DND-41 (cell line): ENCODE results near the gene RNF112.

ENCODE experiments used
- ATAC-seq: fragments of 200-7000 bp; cut with Tn5 transposase; 3 replicates; pipeline ENCODE4 v1.9.1; 2021; ENCODE audit warnings: low read depth; ENCODE audit not compliant: insufficient read depth
- DNase-seq: peaks from one replicate; pipeline ENCODE4 v3.0.0-alpha.2; 2020
- H2AFZ ChIP-seq: 2 replicates; pipeline ENCODE4 v1.6.0; 2012; ENCODE audit warnings: low read depth, low read length
- H3K27ac ChIP-seq: 2 replicates; pipeline ENCODE4 v1.5.1; 2012; ENCODE audit warnings: low read length, inconsistent platforms
- H3K27me3 ChIP-seq: fragments of 200-600 bp; sonication (generic); 2 replicates; pipeline ENCODE4 v1.6.0; 2012; ENCODE audit warnings: low read length, mild to moderate bottlenecking, inconsistent platforms; ENCODE audit not compliant: insufficient read depth, poor library complexity
- H3K36me3 ChIP-seq: 2 replicates; pipeline ENCODE4 v1.5.1; 2012; ENCODE audit warnings: low read length, inconsistent platforms; ENCODE audit not compliant: insufficient read depth
- H3K4me1 ChIP-seq: 2 replicates; pipeline ENCODE4 v1.5.1; 2012; ENCODE audit warnings: mild to moderate bottlenecking, low read length; ENCODE audit not compliant: insufficient read depth
- H3K4me2 ChIP-seq: 2 replicates; pipeline ENCODE4 v1.6.0; 2012; ENCODE audit warnings: mild to moderate bottlenecking, moderate library complexity, low read length, inconsistent platforms; ENCODE audit not compliant: insufficient read depth
- H3K4me3 ChIP-seq, 2 experiments: fragments of 200-600 bp in 1 of 2; shearing (Covaris generic) in 1 of 2; 2 replicates each; pipeline ENCODE4 v1.5.1; 2012 to 2016; ENCODE audit warnings: inconsistent platforms in 2 of 2, low read length in 2 of 2, mild to moderate bottlenecking in 2 of 2, low read depth in 1 of 2, moderate library complexity in 1 of 2
- H3K79me2 ChIP-seq: 2 replicates; pipeline ENCODE4 v1.6.0; 2012; ENCODE audit warnings: low read length, inconsistent platforms; ENCODE audit not compliant: insufficient read depth
- H3K9ac ChIP-seq: 2 replicates; pipeline ENCODE4 v1.6.0; 2012; ENCODE audit warnings: low read depth, mild to moderate bottlenecking, inconsistent platforms, low read length, moderate library complexity
- H3K9me3 ChIP-seq: 2 replicates; pipeline ENCODE4 v1.5.1; 2012; ENCODE audit warnings: low read length, moderate library complexity, mild to moderate bottlenecking, inconsistent platforms; ENCODE audit not compliant: insufficient read depth, severe bottlenecking
- H4K20me1 ChIP-seq: 2 replicates; pipeline ENCODE4 v1.6.0; 2012; ENCODE audit warnings: low read length; ENCODE audit not compliant: insufficient read depth
- EZH2 ChIP-seq: IDR thresholded peaks from 3 replicates; pipeline ENCODE4 v1.6.1; 2012; ENCODE audit warnings: borderline replicate concordance, low read depth, mild to moderate bottlenecking, moderate library complexity, low read length, inconsistent platforms; ENCODE audit not compliant: severe bottlenecking
- TF ChIP-seq, protein P1 (sequence below): IDR thresholded peaks from 2 replicates; pipeline ENCODE4 v1.5.1; 2012; ENCODE audit warnings: borderline replicate concordance, low read length, moderate library complexity, mild to moderate bottlenecking; ENCODE audit not compliant: poor library complexity, severe bottlenecking; ENCODE audit errors: extremely low read depth

RNF112 gene

DNA sequence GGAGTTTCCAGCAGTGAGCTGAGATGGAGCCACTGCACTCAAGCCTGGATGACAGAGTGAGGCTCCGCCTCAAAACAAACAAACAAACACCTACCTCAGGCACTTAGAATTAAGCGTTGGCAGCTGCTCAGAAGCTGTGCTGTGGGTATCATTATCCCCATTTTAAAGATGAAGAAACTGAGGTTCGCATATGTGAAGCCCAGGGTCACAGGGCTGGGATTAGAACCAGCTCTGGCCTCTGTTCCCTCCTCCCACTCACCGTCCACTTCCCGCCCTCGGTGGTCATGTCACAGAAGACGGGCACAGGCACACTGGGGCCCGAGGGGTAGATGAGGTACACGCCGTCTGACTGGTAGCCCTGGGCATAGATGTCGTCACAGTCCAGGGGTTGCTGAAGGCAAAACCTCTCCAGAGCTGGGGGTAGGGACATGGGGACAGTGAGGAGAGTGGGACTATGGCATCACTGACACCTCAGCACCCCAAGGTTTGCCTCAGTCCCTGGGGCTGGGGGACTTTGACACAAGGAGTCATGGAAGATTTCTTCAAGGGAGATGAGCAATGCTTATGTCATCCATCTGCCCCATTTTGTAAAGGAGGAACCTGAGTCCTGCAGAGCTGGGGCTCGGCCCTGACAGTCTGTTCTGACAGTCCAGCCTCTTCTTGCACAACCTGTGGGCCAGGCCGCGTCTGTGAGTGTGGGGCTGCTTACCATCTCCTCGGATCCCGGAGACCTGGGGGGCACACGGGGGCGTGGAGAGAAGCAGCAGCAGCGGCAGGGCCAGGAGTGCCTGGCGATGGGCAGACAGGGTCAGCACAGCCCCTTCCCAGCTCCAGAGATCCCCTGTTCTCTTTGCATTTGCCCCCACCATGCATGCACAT is 24.7 kb upstream of the RNF112 start:
- no peaks in the 10 kb centered on the region for H3K79me2 ChIP-seq
- H3K9me3 ChIP-seq, result no peaks in the 10 kb centered on the region
- peak overlapping the region; percentile 46 for H3K4me2 ChIP-seq
- H3K27me3 ChIP-seq, result no peaks in the 10 kb centered on the region
- peak overlapping the region in 1 of 2 experiments; percentile 41; a peak in 2 of 4 replicates for H3K4me3 ChIP-seq
- DNase-seq (no peak), ATAC-seq (no peak)
- TF ChIP-seq EZH2, result no peak
- TF ChIP-seq, protein P1, sequence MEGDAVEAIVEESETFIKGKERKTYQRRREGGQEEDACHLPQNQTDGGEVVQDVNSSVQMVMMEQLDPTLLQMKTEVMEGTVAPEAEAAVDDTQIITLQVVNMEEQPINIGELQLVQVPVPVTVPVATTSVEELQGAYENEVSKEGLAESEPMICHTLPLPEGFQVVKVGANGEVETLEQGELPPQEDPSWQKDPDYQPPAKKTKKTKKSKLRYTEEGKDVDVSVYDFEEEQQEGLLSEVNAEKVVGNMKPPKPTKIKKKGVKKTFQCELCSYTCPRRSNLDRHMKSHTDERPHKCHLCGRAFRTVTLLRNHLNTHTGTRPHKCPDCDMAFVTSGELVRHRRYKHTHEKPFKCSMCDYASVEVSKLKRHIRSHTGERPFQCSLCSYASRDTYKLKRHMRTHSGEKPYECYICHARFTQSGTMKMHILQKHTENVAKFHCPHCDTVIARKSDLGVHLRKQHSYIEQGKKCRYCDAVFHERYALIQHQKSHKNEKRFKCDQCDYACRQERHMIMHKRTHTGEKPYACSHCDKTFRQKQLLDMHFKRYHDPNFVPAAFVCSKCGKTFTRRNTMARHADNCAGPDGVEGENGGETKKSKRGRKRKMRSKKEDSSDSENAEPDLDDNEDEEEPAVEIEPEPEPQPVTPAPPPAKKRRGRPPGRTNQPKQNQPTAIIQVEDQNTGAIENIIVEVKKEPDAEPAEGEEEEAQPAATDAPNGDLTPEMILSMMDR, result no peak
- peak overlapping the region; percentile 38 for H3K9ac ChIP-seq
- H3K27ac ChIP-seq, result peak overlapping the region; percentile 61
- peaks cover 25% of the 10 kb centered on the region for H3K4me1 ChIP-seq
- H2AFZ ChIP-seq, result no peak overlapping the region
- peaks cover 30% of the 10 kb centered on the region for H4K20me1 ChIP-seq
- H3K36me3 ChIP-seq, result peaks cover 38% of the 10 kb centered on the region

DNA sequence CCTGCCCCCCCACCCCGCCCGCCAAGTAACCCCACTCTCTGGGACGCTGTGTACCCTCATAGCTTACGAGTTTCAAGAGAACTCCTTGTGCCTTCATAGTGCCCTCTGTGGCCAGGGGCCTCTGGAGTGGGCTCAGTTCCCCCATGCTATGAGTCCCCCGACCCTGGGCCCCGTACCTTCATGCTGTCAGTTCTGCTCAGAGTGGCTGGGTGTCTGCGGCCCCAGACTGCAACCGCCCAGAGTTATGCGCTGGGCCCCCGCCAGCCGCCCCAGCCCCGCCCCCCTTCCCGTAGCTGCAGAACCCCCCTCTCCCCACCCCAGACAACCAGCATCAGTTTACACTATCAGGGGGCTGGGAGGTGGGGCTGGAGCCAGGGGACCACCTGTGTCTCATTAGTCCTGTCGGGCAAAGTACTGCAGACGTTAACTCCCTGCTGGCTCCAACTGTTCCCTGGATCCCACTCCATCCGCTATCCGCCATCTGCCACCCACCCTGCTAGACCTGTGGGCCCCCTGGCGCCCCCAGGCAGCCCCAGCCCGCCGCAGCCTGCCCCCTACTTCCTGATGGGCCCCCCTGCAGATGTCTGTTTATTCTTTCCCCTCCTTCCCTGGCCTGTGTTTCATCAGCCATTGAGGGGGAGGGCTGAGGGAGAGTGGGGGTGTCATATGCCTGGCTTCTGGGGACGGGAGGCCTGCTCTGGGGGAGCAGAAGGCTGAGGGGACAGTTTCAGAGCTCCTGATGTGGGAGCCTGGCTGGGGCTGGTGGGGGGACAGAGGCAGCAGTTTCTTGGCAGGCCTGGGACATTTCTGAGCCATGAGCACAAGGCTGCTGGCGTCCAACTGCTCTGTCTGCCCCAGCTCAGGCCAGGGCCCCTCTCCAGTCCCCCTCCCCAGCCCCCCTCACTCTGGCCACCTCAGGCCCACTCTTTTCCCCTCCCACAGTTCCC is 23.8 kb upstream of the RNF112 start, which contains the start of gene MFAP4:
MFAP4 (minus strand) TSS at position 217 of the 947 bp plus-strand sequence; CDS start at position 182, 35 bp downstream.
- H3K27ac ChIP-seq, result peak within 1 kb of the TSS; percentile 61
- peak within 1 kb of the TSS in 1 of 2 experiments; percentile 41; a peak in 2 of 4 replicates for H3K4me3 ChIP-seq
- peaks cover 4% of the 10 kb centered on the region for H3K27me3 ChIP-seq
- H3K36me3 ChIP-seq, result peaks cover 31% of the 10 kb centered on the region
- no peak within 1 kb of the TSS for H2AFZ ChIP-seq
- peak within 1 kb of the TSS; percentile 46 for H3K4me2 ChIP-seq
- H3K9me3 ChIP-seq, result no peaks in the 10 kb centered on the region
- peaks cover 25% of the 10 kb centered on the region for H3K4me1 ChIP-seq
- TF ChIP-seq, protein P1, result no peak
- TF ChIP-seq EZH2, result no peak
- peaks cover 31% of the 10 kb centered on the region for H4K20me1 ChIP-seq
- H3K79me2 ChIP-seq, result no peaks in the 10 kb centered on the region
- peak; percentile 89 for DNase-seq
- peak; percentile 80 for ATAC-seq
- peak within 1 kb of the TSS; percentile 38 for H3K9ac ChIP-seq

DNA sequence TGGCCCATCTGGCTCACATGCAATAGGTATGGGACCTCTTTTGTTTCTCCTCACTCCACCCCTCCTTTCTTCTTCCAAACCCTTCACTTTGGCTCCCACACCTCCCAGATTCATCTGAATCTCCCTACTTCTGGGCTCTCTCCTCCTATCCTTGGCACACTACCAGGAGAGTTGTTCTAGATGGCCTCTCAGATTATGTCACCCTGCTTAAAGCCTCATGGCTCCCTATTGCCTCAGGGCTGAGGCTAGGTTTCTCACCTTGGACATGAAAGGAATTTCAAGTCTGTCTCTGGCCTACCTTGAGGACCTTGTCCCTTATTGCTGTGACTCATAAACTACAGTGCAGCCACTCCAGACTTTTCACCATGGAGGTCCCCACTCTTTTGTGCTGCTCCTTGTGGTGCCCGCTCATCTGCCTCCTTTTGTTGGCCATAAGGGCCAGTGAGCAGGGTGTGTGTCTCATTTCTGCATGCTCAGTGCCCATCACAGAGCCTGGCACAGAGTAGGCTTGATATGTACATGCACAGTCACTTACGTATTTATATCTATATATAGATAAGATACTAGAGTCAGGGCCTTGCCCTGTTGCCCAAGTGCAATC is 23.0 kb upstream of the RNF112 start:
- no peaks in the 10 kb centered on the region for H3K9me3 ChIP-seq
- no peak overlapping the region for H3K4me3 ChIP-seq
- TF ChIP-seq, protein P1, result no peak
- TF ChIP-seq EZH2, result no peak
- H3K4me2 ChIP-seq, result no peak overlapping the region
- DNase-seq (no peak), ATAC-seq (no peak)
- H3K36me3 ChIP-seq, result peaks cover 23% of the 10 kb centered on the region
- H3K27me3 ChIP-seq, result peaks cover 10% of the 10 kb centered on the region
- peaks cover 29% of the 10 kb centered on the region for H4K20me1 ChIP-seq
- H3K27ac ChIP-seq, result peak overlapping the region; percentile 47; the same call in 1 of the 2 replicates
- H3K79me2 ChIP-seq, result no peaks in the 10 kb centered on the region
- no peak overlapping the region for H2AFZ ChIP-seq
- no peak overlapping the region for H3K9ac ChIP-seq
- H3K4me1 ChIP-seq, result peaks cover 25% of the 10 kb centered on the region
